GM12801 (cell line): ENCODE results near the gene NLN.

Source experiments
- TF ChIP-seq, protein P1 (sequence below): IDR thresholded peaks from one replicate; pipeline ENCODE4 v1.5.1; 2011; ENCODE audit warnings: control low read depth; ENCODE audit not compliant: insufficient read length; ENCODE audit errors: extremely low read depth

Gene NLN

DNA sequence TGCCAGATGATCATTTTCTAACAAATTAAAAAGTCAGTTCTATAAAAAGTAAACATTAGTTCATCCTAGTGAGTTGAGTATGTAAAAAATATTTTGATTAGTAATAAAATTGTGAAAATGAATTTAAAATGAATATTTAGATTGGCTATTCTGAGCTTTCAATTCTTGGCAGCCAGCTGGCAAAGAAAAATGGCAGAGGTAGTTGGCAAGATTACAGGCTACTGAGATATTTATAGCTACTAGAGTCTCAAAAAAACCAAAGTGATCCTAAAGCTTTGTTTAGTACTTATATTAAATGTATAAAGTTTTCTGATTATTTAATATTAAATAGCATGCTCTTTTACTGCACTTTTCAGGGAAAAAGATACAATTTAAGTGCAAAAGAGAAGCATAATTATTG, 25.1 kb upstream of the NLN start:
- TF ChIP-seq, protein P1, sequence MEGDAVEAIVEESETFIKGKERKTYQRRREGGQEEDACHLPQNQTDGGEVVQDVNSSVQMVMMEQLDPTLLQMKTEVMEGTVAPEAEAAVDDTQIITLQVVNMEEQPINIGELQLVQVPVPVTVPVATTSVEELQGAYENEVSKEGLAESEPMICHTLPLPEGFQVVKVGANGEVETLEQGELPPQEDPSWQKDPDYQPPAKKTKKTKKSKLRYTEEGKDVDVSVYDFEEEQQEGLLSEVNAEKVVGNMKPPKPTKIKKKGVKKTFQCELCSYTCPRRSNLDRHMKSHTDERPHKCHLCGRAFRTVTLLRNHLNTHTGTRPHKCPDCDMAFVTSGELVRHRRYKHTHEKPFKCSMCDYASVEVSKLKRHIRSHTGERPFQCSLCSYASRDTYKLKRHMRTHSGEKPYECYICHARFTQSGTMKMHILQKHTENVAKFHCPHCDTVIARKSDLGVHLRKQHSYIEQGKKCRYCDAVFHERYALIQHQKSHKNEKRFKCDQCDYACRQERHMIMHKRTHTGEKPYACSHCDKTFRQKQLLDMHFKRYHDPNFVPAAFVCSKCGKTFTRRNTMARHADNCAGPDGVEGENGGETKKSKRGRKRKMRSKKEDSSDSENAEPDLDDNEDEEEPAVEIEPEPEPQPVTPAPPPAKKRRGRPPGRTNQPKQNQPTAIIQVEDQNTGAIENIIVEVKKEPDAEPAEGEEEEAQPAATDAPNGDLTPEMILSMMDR = no peak

DNA sequence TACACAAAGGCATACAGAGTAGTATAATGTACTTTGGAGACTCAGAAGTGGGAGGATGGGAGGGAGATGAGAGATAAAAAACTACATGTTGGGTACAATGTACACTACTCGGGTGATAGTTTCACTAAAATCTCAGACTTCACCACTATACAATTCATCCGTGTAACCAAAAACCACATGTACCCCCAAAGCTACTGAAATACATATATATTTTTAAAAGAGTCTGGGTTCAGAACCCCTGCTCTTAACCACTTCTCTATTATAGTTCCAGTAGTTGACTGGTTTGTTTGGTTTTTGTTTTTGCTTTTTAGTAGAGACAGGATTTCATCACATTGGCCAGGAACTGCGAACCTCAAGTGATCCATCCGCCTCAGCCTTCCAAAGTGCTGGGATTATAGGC, 22.7 kb upstream of the NLN start:
- TF ChIP-seq, protein P1 = no peak

DNA sequence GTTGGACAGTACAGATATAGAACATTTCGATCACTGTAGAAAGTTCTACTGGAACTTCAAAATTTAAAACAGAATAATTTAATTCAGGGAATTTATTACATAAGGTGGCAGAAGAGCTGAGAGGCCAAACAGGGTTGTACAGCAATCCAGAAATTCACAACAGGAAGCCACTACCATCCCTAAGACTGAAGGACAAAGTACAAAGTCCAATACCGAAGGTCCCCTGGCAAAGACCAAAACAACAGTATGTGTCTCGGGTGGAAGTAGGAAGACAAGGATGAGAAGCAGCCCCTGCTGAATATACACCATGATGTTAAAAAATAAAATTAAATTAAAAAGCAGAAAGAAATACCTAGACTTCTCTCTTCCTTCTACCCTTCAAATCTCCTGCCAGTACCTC, 20.0 kb upstream of the NLN start:
- TF ChIP-seq, protein P1 = no peak

DNA sequence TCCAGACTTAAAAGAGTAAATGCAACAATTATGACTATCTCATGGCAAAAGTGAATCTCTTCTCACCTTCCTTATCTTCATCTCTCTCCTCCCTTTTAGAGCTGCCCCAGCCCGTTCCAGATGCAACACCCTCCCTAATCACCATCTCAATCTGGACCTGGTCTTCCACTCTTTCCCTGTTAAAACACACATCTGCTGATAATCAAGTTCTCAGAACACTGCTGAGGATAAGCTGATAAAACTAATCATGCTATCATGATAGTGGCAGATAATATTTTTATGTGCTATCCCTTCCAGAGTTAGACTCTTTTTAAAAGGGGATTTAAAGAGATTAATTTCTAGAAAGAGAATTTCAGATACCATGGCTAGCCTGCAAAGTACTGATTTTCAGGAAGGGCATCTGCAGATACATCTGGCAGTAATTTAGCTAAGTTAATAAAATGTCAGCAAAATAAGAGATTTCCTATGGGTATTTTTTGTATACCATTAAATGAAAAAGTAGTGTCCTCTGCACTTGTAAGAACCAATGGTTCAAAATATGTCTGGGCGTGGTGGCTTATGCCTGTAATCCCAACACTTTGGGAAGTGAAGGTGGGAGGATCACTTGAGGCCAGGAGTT, 17.3 kb upstream of the NLN start:
- TF ChIP-seq, protein P1 = no peak

DNA sequence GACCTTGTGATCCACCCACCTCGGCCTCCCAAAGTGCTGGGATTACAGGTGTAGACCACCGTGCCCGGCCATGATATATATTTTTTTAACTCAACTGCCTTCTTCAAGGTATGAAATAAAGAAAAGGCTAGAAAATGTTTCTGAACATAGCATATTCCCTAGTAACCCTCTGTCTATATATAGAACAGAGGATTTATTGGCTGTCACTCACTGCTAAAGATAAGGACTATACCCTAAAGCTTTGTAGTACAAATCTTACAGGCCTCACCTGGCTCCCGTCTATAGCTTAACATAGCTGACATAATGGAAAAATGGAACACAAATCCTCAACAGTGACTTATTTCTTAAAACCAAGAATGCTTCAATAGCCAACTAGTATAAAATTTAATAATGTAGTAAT, 14.3 kb upstream of the NLN start:
- TF ChIP-seq, protein P1 = no peak

DNA sequence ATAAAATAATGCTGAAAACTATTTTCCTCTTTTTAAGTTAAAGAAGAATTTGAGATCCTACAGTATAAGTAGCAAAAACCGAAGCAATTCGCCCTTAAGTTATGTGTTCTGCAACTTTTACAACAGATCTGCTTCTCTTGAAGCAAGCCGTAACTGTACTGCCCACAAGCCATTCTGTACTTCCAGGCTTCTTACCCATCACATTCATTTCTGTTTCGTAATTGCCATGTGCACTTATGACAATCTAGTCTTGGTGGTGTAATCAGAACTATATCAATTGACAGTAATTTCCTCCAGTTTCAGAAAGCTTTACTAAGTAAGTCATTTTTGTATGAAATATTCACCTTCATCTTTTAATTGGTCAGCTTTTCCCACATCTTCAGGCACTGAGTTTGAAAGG, 13.9 kb upstream of the NLN start:
- TF ChIP-seq, protein P1 = no peak

DNA sequence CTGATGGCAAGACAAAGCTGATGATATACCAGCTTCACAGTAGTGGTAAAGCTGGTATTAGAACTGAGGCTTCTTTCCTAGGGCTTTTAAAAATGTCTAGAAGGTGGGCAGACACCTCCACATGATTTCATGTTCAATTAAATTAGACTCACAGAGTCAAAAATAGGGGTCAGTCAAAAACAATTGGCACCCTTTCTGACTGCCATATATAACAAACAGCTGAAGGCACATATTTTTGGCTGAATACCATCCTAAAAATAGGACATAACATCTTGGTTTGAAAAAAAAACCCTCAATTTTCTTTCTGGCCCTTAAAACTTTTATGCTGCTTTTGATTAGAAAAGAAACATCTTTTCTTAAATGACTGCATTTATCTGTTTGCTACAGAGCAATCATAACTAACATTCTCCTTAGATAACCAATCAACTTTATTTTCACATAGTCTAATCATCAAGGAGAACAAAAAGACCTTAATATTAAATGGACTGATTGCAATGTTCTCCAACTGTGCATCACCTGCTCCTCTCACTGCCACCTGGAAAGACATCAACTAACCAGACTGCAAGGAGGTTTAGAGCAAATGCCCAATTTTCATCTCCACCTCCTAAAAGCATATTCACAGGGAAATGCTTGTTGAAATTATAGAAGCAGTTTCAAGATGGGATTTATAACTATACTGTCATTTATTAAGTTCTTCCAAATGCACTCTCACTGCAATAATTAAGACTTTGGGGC, 3.3 kb upstream of the NLN start:
- TF ChIP-seq, protein P1 = no peak
